IPS-15b (cell line): ENCODE data around the gene LRRIQ1.
"Not testable (repeated sequence)": the region's sequence is repeated elsewhere in the genome, so short reads cannot be mapped to it uniquely, and the experiment has no call there.

Experiments used
- H3K27me3 ChIP-seq: one replicate; pipeline ENCODE4 v1.6.1; 2013; ENCODE audit warnings: low read length; ENCODE audit not compliant: control insufficient read depth, insufficient read depth
- H3K36me3 ChIP-seq: one replicate; pipeline ENCODE4 v1.6.1; 2013; ENCODE audit warnings: low read length; ENCODE audit not compliant: control insufficient read depth, insufficient read depth
- H3K4me1 ChIP-seq: one replicate; pipeline ENCODE4 v1.6.1; 2013; ENCODE audit warnings: mild to moderate bottlenecking, low read length; ENCODE audit not compliant: control insufficient read depth, insufficient read depth
- H3K4me3 ChIP-seq: one replicate; pipeline ENCODE4 v1.5.1; 2013; ENCODE audit warnings: low read depth, low read length
- H3K9ac ChIP-seq: one replicate; pipeline ENCODE4 v1.6.1; 2013; ENCODE audit warnings: low read depth, mild to moderate bottlenecking, low read length
- H3K9me3 ChIP-seq: one replicate; pipeline ENCODE4 v1.6.1; 2013; ENCODE audit warnings: mild to moderate bottlenecking, low read length; ENCODE audit not compliant: control insufficient read depth, insufficient read depth

Gene LRRIQ1

DNA sequence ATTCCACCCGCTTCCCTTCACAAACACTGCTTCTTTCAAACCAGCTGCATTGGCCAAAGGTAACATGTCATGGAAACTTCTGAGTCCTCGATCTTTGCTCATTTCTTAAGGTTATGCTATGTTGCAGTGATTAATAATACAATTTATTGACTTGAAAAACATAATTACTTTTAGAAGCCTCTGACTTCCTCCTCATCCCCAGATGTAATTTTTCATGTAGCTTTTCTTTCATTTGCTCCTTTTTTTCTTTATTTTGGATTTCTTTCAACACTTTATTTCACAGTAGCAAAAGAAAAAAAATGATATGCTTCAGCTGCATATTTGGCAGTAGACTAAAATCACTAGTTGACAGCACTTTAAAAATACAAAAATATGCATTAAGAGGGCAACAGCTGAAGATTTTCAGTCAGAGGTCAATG lies 116.2 kb downstream of the LRRIQ1 start:
- Histone ChIP-seq H3K4me1 (no peaks in the 10 kb centered on the region), H3K9me3 (no peaks in the 10 kb centered on the region), H3K27me3 (no peaks in the 10 kb centered on the region), H3K9ac (no peak overlapping the region), H3K4me3 (no peak overlapping the region), H3K36me3 (no peaks in the 10 kb centered on the region)

DNA sequence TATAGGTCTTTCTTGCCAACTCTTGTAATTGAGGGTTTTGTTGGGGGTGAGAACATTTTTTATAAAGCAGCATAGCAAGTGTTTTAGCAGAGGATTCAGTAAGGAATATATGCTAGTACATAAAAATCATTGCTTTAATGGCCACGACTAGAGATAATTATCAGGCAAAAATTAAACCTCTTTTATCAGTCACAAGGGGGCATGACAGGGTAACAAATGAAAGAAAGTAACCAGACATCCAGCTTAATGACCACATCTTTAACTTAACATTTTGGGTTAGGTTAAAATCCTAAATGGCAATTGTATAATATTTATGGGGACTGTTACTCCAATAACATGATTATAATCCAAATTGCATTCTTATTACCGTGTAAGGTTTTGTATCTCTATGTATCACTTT lies 119.6 kb downstream of the LRRIQ1 start:
- H3K9me3 ChIP-seq = no peaks in the 10 kb centered on the region
- H3K27me3 ChIP-seq = no peaks in the 10 kb centered on the region
- H3K4me1 ChIP-seq = no peaks in the 10 kb centered on the region
- H3K36me3 ChIP-seq = no peaks in the 10 kb centered on the region
- no peak overlapping the region for H3K4me3 ChIP-seq
- H3K9ac ChIP-seq = no peak overlapping the region

DNA sequence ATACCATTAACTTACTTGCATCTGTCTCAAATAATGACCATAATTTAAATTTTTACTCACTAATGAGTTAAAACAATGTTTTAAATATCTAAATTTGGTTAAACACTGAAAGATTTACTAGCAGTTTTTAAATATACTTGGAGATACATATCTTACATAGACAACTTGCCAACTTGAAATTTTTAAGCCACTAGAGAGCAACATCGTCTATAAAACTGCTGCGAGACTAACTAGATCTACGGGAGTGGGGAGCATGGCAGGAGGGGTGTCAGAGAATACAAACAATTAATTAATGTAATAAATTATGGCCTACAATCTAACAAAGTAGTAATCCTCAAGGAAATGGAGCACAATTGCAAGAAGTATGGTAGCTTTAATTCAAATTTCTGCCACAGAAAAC lies 120.4 kb downstream of the LRRIQ1 start:
- Histone ChIP-seq H3K9me3 (no peaks in the 10 kb centered on the region), H3K9ac (no peak overlapping the region), H3K4me1 (no peaks in the 10 kb centered on the region), H3K36me3 (no peaks in the 10 kb centered on the region), H3K4me3 (no peak overlapping the region), H3K27me3 (no peaks in the 10 kb centered on the region)

DNA sequence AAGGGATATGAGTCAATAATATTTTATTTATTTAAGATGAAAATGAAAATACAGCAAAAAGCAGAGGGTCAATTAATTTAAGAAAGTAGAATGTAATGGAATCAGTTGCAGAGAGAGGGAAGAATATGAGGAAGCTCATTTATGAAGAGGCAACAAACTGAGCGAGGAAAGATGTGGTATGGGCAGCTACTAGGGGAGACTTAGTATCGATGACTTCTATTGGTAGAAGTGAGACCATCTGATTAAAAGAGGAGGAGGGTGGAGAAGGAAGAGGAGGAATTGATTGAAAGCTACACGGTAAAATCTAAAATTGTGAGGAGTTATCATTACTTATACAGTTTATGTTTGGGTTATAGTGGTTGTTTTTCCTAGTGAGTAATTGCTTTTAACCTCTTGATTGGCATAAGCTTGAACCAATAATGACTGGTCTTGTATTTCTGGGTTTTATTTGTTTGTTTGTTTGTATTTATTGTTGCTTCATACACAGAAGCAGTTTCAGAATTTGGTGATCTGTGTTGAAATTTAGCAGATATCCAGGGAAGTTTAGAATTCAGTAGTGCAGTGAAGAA lies 121.0 kb downstream of the LRRIQ1 start:
- Histone ChIP-seq H3K9me3 (no peaks in the 10 kb centered on the region), H3K4me3 (no peak overlapping the region), H3K9ac (no peak overlapping the region), H3K36me3 (no peaks in the 10 kb centered on the region), H3K4me1 (no peaks in the 10 kb centered on the region), H3K27me3 (no peaks in the 10 kb centered on the region)

DNA sequence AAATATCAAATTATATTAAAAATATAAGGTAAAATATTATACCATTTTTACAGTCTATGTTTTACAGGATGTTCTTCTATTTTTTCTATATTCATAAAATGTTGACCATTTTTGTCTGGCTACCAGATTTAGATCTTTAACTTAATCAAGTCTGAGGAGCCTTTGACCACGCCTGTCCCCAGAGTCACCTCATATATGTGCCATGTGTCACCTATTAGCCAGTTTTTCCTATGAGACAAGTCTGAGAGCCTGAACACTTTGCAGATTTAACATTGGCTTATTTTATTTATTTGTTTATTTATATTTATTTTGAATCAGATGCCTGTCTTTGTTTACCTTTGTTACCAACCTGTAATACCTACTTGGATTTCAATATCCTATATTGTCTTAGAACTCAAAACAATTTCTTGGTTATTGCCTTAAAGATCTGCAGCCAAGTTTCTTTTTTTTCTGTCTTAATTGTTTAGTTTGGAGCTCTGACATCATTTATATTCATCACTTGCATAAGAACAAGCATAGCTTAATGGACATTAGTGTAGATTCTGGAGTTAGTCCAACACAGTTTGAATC lies 127.7 kb downstream of the LRRIQ1 start:
- Histone ChIP-seq H3K4me1 (no peaks in the 10 kb centered on the region), H3K9ac (no peak overlapping the region), H3K27me3 (no peaks in the 10 kb centered on the region), H3K4me3 (no peak overlapping the region), H3K9me3 (no peaks in the 10 kb centered on the region), H3K36me3 (no peaks in the 10 kb centered on the region)

DNA sequence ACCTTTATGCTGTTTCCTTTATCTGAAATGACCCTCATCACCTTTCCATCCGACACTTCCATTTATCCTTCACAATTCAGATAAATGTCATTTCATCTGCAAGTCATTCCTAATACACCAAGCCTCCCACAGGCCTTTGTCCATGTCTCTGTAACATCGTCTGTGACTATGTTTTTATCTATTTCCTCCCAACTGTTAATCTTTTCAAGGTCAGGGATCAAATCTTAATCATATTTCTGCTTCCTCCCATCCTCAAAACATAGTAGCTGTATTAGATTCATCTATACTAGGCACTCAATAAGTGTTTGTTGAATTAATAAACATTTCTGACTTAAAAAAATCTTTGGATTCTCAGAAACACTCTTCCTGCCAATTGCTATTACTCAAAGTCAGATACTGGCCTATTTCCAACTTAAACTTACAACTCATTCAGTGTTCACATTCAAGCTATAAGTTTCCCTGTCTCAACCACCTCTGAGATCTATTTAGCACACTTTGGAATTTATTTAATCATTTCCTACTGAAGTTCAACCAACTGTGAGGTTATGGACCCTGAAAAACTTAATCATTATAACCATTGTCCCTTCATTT lies 143.6 kb downstream of the LRRIQ1 start:
- Histone ChIP-seq H3K36me3 (no peaks in the 10 kb centered on the region), H3K4me1 (no peaks in the 10 kb centered on the region), H3K9ac (no peak overlapping the region), H3K4me3 (no peak overlapping the region), H3K27me3 (no peaks in the 10 kb centered on the region), H3K9me3 (no peaks in the 10 kb centered on the region)

DNA sequence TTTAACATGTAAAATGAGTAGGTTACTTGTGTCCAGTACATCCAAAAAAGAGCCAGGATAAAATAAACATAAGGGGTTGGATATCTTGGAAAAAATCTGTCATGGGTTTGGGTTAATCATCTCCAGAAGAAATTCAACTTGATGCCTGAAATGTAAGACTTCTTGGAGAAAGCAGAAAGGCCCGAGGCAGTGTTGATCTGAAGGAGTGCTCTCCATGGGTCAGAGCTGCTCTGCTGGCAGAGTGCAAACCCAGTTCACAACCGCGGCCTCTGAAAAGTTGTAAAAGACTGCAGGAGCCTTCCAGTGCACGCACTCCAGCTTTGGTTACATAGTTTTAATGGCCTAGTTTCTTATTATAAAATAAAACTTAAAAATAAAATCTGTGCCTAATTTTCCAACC lies 146.5 kb downstream of the LRRIQ1 start:
- no peaks in the 10 kb centered on the region for H3K4me1 ChIP-seq
- no peaks in the 10 kb centered on the region for H3K9me3 ChIP-seq
- no peak overlapping the region for H3K9ac ChIP-seq
- H3K4me3 ChIP-seq = no peak overlapping the region
- H3K27me3 ChIP-seq = no peaks in the 10 kb centered on the region
- H3K36me3 ChIP-seq = no peaks in the 10 kb centered on the region

DNA sequence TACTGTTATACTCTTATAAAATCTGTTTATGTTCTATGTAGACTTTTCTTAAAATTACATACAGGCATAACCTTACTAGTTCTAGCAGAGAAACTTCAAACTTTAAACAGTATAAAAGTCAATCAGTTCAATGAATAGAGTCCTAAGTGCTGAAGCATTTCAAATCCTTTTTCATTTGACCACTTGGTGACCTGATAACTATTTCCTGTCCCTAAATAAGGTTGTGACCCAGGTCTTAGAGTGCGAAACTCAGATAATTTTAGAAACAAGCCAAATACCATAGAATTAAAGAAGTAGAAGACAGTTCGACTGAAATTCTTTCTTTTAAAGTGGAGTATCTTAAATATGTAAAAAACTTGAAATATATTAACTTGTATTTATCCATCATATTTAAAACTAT lies 147.7 kb downstream of the LRRIQ1 start:
- Histone ChIP-seq H3K27me3 (no peaks in the 10 kb centered on the region), H3K9ac (no peak overlapping the region), H3K4me1 (no peaks in the 10 kb centered on the region), H3K4me3 (no peak overlapping the region), H3K36me3 (no peaks in the 10 kb centered on the region), H3K9me3 (no peaks in the 10 kb centered on the region)

DNA sequence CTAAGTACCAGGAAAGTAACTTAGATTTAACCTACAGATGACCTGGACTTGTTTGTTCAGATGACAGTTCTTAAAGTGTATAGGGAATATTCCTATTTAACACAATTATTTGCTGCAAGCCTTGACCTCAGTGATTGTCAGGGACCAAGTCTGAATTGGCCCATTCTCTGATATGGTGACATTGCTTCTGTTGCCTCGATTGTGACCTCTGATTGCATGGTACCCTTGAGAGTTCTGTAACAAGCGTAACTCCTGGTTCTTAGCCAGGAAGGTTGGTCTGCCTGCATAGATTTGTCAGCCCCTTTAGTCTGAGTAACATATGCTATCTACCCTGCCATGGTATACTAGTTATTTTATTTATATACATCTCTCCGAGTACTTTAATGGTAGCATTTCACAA lies 150.1 kb downstream of the LRRIQ1 start:
- no peaks in the 10 kb centered on the region for H3K9me3 ChIP-seq
- no peaks in the 10 kb centered on the region for H3K27me3 ChIP-seq
- H3K4me3 ChIP-seq = no peak overlapping the region
- no peaks in the 10 kb centered on the region for H3K36me3 ChIP-seq
- H3K9ac ChIP-seq = no peak overlapping the region
- no peaks in the 10 kb centered on the region for H3K4me1 ChIP-seq

DNA sequence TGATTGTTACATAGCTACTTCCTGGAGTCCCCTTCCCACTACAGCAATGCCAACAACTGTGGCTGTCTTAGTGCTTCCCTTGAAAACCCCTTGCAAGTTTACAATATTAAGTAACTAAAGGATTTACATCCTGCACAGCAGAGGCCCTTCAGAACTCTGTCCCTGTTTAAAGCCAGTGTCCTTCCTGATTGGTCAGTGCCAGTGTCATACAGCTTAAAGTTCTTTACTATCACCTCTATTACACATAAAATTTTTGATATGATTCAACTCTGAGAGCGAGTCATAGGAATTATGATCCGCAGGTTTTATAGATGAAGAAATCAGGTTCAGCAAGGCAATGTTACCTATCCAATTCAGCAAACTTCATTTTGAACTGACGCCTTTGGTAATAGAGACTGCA lies 152.5 kb downstream of the LRRIQ1 start:
- H3K9ac ChIP-seq = no peak overlapping the region
- H3K36me3 ChIP-seq = no peaks in the 10 kb centered on the region
- H3K27me3 ChIP-seq = no peaks in the 10 kb centered on the region
- H3K9me3 ChIP-seq = no peaks in the 10 kb centered on the region
- no peak overlapping the region for H3K4me3 ChIP-seq
- no peaks in the 10 kb centered on the region for H3K4me1 ChIP-seq

DNA sequence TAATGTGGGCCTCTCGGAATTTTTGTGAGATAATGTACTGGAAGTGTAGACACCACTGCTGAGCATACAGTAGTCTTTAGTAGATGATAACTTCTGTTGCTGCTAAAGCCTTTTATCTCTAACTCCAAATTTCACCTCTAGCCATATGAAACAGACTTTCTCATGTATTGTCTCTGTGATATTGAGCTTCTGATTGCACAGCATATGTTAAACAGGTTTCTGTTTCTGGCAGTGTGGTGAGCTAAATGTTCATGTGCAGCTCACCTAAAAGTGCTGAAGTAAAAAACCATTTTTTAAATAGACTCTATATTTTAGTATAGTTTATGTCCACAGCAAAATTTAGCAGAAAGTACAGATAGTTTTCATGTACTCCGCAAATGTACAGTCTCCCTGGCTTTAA lies 154.6 kb downstream of the LRRIQ1 start:
- Histone ChIP-seq H3K36me3 (no peaks in the 10 kb centered on the region), H3K9me3 (no peaks in the 10 kb centered on the region), H3K9ac (no peak overlapping the region), H3K4me1 (no peaks in the 10 kb centered on the region), H3K4me3 (no peak overlapping the region), H3K27me3 (no peaks in the 10 kb centered on the region)

DNA sequence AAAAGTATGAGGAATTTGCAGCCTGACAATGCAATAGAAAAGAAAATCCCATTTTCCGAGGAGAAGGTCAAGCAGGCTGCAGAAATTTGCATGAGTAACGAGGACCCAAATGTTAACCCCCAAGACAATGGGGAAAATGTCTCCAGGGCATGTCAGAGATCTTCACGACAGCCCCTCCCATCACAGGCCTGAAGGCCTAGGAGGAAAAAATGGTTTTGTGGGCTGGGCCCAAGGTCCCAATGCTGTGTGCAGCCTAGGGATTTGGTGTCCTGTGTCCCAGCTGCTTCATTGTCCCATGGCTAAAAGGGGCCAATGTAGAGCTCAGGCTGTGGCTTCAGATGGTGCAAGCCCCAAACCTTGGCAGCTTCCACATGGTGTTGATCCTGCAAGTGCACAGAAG lies 167.7 kb downstream of the LRRIQ1 start:
- not testable (repeated sequence) for H3K4me1 ChIP-seq, H3K36me3 ChIP-seq, H3K9ac ChIP-seq, H3K27me3 ChIP-seq, H3K4me3 ChIP-seq
- peaks cover 11% of the 10 kb centered on the region for H3K9me3 ChIP-seq
